Measurements from ENCODE around the gene NUDT16L1. TPM values are rescaled to one million over a fixed set of nuclear protein-coding genes. Genes with fewer than 3 reads are reported as not detected.
A peak's percentile ranks its signal among the peaks of the same experiment; 100 is the strongest.

NUDT16L1 gene
- polyA plus RNA-seq, 3 donors from 2014 or later, result 86.5 to 125 (median 99.6) TPM

- Mint-ChIP-seq H3K4me3 (no peak overlapping the region), H3K36me3 (peaks cover 0 to 5% (median 0%) of the 10 kb centered on the region in 3 donors), H3K27ac (no peak overlapping the region)
Observed at GRCh38 chr16:4656695-4657686, 36.4 kb upstream of the NUDT16L1 start.

GRCh38 chr16:4659363-4660353 is 33.7 kb upstream of the NUDT16L1 start:
- peak overlapping the region in 1 of 5 donors; percentile 57 for H3K4me3 Mint-ChIP-seq
- H3K36me3 Mint-ChIP-seq, result no peaks in the 10 kb centered on the region
- H3K4me1 Mint-ChIP-seq, result peaks cover 14 to 39% of the 10 kb centered on the region in 2 donors
- H3K9me3 Mint-ChIP-seq, result no peaks in the 10 kb centered on the region
- H3K27ac Mint-ChIP-seq, result peak overlapping the region in 4 of 6 donors; percentile 19 to 91 (median 52)
- H3K27me3 Mint-ChIP-seq (ENCODE audit: low read depth in 3 of 3), result peaks cover 0 to 7% (median 2%) of the 10 kb centered on the region in 3 donors
- no peak for DNase-seq

More at GRCh38 chr16:4656695-4657686, 36.4 kb upstream of the NUDT16L1 start:
- Mint-ChIP-seq H3K4me1 (peaks cover 0 to 23% of the 10 kb centered on the region in 2 donors), H3K27me3 (ENCODE audit: low read depth in 3 of 3) (peaks cover 0 to 1% (median 0%) of the 10 kb centered on the region in 3 donors), H3K9me3 (no peaks in the 10 kb centered on the region)
- DNase-seq, result no peak

DNA sequence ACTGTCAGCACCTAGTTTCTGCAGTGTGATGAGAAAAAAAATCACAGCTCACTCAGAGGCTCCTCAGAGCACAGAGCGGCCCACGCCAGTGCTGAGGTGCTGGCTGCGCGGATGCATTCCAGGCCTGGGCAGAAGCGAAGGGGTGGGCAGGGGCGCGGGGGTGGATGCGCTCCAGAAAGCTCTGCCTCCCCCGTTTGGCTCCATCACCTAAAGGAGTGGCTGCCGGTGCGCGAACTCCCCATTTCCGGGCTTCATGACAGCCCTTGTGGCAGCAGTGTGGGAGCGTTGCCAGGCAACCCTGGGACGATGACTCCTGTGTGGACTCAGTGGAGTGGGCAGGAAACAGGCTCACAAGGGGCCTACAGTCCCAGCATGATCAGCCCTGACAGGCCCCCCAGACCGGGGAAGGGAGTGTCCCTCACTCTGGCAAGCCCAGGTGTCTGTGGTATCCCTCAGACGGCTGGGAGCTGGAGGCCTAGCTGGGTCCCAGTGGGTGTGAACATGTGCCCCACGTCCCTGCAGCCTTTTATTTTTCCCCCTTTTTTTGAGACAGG is 32.8 kb upstream of the NUDT16L1 start:
- peaks cover 23 to 46% of the 10 kb centered on the region in 2 donors for H3K4me1 Mint-ChIP-seq
- peak overlapping the region in 1 of 5 donors; percentile 42 for H3K4me3 Mint-ChIP-seq
- H3K27me3 Mint-ChIP-seq (ENCODE audit: low read depth in 3 of 3), result peaks cover 0 to 8% (median 6%) of the 10 kb centered on the region in 3 donors
- H3K36me3 Mint-ChIP-seq, result no peaks in the 10 kb centered on the region
- H3K27ac Mint-ChIP-seq, result peak overlapping the region in 5 of 6 donors; percentile 51 to 91 (median 72)
- peak in 2 of 3 donors; percentile 25 to 64 for DNase-seq
- no peaks in the 10 kb centered on the region for H3K9me3 Mint-ChIP-seq

DNA sequence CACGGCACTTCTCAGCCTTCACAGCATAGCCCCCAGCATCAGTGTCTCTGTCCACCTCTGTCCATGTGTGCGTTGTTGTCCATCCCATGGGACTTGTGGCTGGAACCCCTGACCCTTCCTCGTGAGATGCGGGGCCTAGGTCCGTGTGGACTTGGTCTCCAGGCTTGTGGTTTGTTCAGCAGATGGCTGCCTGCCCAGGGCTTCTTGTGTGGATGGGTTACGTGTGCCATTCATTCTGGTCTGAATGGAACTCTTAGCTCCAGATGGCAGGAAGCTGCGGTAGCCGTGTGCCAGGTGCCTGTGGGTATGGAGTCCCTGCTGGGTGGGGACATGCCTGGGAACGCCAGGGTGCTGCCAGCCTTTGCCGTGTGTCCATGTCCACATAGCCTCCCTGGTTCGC is 31.7 kb upstream of the NUDT16L1 start:
- DNase-seq, result no peak
- H3K4me1 Mint-ChIP-seq, result peaks cover 23 to 47% of the 10 kb centered on the region in 2 donors
- H3K27me3 Mint-ChIP-seq (ENCODE audit: low read depth in 3 of 3), result peaks cover 0 to 8% (median 6%) of the 10 kb centered on the region in 3 donors
- H3K9me3 Mint-ChIP-seq, result no peaks in the 10 kb centered on the region
- H3K36me3 Mint-ChIP-seq, result no peaks in the 10 kb centered on the region
- no peak overlapping the region for H3K4me3 Mint-ChIP-seq
- H3K27ac Mint-ChIP-seq, result peak overlapping the region in 3 of 6 donors; percentile 28 to 91 (median 65)

GRCh38 chr16:4663465-4663776 is 29.9 kb upstream of the NUDT16L1 start:
- Mint-ChIP-seq H3K4me3 (peak overlapping the region in 4 of 5 donors; percentile 10 to 76 (median 70)), H3K4me1 (peaks cover 23 to 47% of the 10 kb centered on the region in 2 donors)

DNA sequence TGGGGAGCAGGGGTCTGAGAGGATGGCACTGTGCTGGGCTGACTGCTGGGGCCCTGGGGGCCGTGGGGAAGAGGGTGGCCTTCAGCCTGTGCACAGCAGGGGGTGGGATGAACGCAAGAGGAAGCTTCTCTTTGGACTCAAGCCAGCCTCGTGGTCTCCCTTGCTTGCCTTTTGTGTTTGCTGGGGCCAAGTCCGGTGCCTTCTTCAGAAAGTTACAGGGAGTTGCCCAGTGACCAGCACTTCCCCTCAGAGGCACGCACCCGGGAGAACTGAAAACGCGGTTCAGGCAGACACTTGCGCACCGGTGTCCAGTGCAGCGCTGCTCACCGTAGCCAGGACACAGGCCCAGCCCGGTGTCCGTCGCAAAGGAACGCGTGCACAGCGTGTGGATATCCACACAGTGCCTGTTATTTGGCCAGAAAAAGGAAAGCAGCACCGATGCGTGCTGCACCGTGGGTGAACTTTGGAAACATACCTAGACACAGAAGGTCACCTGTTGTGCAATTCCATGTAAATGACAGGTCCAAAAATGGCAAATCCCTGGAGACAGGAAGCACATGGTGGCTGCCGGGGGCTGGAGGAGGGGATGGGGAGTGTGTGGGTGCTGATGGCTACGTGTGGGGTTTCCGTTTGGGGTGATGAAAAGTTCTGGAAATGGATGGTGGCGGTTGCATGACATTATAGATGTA is 29.4 kb upstream of the NUDT16L1 start:
- Mint-ChIP-seq H3K36me3 (peaks cover 0 to 6% (median 0%) of the 10 kb centered on the region in 3 donors), H3K27me3 (ENCODE audit: low read depth in 3 of 3) (peaks cover 0 to 8% (median 6%) of the 10 kb centered on the region in 3 donors), H3K4me1 (peaks cover 23 to 46% of the 10 kb centered on the region in 2 donors), H3K4me3 (peak overlapping the region; percentile 65 to 79 (median 75)), H3K9me3 (no peaks in the 10 kb centered on the region), H3K27ac (peak overlapping the region; percentile 79 to 94 (median 89))
- DNase-seq, result no peak

More at GRCh38 chr16:4663465-4663776, 29.9 kb upstream of the NUDT16L1 start:
- H3K27ac Mint-ChIP-seq, result peak overlapping the region; percentile 60 to 94 (median 88)
- H3K9me3 Mint-ChIP-seq, result no peaks in the 10 kb centered on the region
- no peak for DNase-seq
- peaks cover 0 to 6% (median 0%) of the 10 kb centered on the region in 3 donors for H3K36me3 Mint-ChIP-seq
- H3K27me3 Mint-ChIP-seq (ENCODE audit: low read depth in 3 of 3), result peaks cover 0 to 8% (median 6%) of the 10 kb centered on the region in 3 donors

DNA sequence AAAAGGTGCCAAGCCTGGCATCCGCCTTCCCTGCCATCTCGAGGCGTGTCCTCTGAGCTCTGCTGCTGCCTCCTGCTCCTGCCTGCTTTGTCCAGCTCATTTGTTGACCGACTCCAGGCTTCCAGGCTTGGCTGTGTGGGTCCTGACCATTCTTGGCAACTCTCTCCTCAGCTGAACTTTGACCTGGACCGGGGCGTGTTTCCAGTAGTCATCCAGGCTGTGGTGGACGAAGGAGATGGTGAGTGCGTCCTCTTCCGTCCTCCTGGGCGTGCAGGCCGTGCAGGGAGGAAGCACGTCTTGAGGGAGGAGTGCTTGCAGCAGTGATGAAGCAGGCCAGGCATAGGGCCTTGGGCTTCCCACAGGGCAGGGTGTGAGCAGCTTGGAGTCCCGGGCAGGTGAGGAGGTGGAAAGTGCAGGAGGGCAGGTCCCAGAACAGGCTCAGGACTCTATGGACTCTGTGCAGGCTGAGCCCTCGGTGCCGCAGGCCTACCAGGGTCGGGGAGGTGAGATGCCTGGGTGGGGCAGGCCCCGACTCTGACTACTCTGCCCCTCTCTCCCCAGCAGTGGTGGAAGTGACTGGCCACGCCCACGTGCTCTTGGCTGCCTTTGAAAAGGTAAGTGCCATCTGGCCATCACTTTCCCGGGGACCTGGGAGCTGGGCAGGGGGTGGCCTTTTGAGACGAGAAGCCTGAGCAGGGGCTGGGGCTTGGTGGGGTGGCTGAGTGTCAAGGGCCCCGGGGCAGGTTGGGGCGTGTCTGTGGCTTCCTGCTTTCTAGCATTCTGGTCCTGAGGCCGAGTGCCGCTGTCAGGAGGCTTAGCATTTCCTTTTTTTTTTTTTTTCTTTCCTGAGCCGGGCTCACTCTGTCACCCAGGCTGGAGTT is 28.6 kb upstream of the NUDT16L1 start:
- H3K4me3 Mint-ChIP-seq, result peak overlapping the region; percentile 65 to 79 (median 75)
- H3K4me1 Mint-ChIP-seq, result peaks cover 23 to 42% of the 10 kb centered on the region in 2 donors
- no peaks in the 10 kb centered on the region for H3K9me3 Mint-ChIP-seq
- peak; percentile 35 to 46 (median 35) for DNase-seq
- H3K36me3 Mint-ChIP-seq, result peaks cover 0 to 11% (median 4%) of the 10 kb centered on the region in 3 donors
- H3K27me3 Mint-ChIP-seq (ENCODE audit: low read depth in 3 of 3), result peaks cover 0 to 8% (median 6%) of the 10 kb centered on the region in 3 donors
- H3K27ac Mint-ChIP-seq, result peak overlapping the region; percentile 79 to 94 (median 89)

DNA sequence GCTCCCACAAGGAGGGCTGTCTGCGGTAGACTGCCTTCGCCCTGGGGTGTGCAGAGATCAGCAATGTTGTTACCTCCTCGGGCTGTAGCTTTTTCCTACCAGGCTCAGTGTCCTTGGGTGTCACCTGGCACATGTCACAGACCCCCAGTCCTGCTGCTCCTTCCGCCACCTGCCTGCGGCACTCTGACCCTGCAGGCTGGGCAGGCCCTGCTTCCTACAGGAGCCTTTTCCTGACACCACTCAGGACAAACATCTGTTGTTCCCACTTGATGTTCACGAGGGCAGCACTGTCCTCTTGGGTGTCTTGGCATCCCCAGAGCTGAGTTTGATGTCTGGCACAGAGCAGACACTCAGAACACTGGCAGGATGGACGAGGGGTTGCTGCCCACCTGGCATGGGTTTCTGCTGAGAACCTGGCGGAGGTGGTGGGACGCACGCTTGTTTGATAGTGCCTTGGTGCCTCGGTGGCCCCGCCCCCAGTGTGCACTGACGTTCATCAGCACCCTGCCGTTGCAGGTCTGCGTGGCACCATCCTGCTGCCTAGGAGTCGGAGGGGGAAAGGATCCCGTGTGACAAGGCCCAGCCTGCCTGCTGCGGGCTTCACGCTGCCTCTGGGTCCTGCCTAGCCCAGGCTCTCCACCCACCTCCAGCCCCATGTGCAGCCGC is 26.7 kb upstream of the NUDT16L1 start:
- H3K27ac Mint-ChIP-seq, result peak overlapping the region in 1 of 6 donors; percentile 69
- H3K9me3 Mint-ChIP-seq, result no peaks in the 10 kb centered on the region
- peaks cover 23 to 25% of the 10 kb centered on the region in 2 donors for H3K4me1 Mint-ChIP-seq
- no peak overlapping the region for H3K4me3 Mint-ChIP-seq
- DNase-seq, result no peak
- H3K27me3 Mint-ChIP-seq (ENCODE audit: low read depth in 3 of 3), result peaks cover 0 to 6% (median 6%) of the 10 kb centered on the region in 3 donors
- peaks cover 0 to 11% (median 4%) of the 10 kb centered on the region in 3 donors for H3K36me3 Mint-ChIP-seq

- Mint-ChIP-seq H3K27ac (peak overlapping the region in 1 of 6 donors; percentile 14), H3K36me3 (peaks cover 0 to 11% (median 4%) of the 10 kb centered on the region in 3 donors), H3K9me3 (no peaks in the 10 kb centered on the region), H3K4me1 (peaks cover 23% of the 10 kb centered on the region in 2 donors), H3K4me3 (no peak overlapping the region), H3K27me3 (ENCODE audit: low read depth in 3 of 3) (peaks cover 0 to 6% (median 6%) of the 10 kb centered on the region in 3 donors)
- DNase-seq, result no peak
Observed at GRCh38 chr16:4667203-4667963, 26.0 kb upstream of the NUDT16L1 start.

DNA sequence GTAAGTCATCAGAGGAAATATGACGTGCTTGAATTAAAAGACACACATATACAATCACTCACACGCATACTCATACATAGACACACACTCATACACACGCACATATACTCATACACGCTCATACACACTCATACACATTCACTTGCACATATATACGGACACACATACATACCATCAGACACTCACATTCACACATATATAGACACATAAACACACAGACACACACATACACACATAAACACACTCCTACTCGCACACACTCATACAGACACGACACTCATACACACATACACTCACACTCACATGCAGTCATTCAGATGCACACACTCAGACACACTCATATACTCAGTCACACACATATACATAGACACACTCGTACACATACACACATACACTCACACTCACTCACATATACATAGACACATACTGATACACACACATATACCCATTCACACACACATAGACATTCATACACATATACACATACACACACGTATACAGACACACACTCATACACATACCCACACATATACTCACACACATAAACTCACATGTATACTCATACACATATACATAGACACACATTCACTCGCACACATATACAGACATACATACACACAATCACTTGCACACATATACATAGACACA is 24.9 kb upstream of the NUDT16L1 start:
- Mint-ChIP-seq H3K9me3 (no peaks in the 10 kb centered on the region), H3K36me3 (peaks cover 0 to 11% (median 4%) of the 10 kb centered on the region in 3 donors), H3K27me3 (ENCODE audit: low read depth in 3 of 3) (peaks cover 0 to 6% (median 6%) of the 10 kb centered on the region in 3 donors), H3K27ac (no peak overlapping the region), H3K4me3 (no peak overlapping the region), H3K4me1 (peaks cover 21% of the 10 kb centered on the region in 2 donors)
- no peak for DNase-seq

All from immature natural killer cell (primary cell).